HCT116 (cell line): Measurements from ENCODE around the gene KRTAP10-8. TPM values are rescaled to one million over a fixed set of nuclear protein-coding genes. Genes with fewer than 3 reads are reported as not detected.

ENCODE experiments used
- ATAC-seq: fragments of 200-7000 bp; cut with Tn5 transposase; 2 replicates; pipeline ENCODE4 v1.9.1; 2020; ENCODE audit warnings: mild to moderate bottlenecking, moderate library complexity
- BruUV-seq: library from RNA; stranded (reverse); fragments of 400-500 nt; replicated peaks from 2 replicates; lab custom pipeline; 2021; lab: Mats Ljungman, UMichigan
- CTCF ChIA-PET: fragments of 300-600 bp; sonication (Branson Sonifier 250); formaldehyde crosslinking; loops from one replicate; lab custom pipeline; 2021; ENCODE audit warnings: antibody characterized with exemption; lab: Charles Lee
- POLR2A ChIA-PET: fragments of 300-600, 350-600 bp; sonication (Branson Sonifier 250); formaldehyde crosslinking; loops from one replicate; lab custom pipeline; 2021; ENCODE audit warnings: antibody characterized with exemption; lab: Charles Lee
- RAD21 ChIA-PET, 2 experiments: fragments of 300-600 bp; sonication (Branson Sonifier 250); formaldehyde crosslinking; loops; one replicate each; lab custom pipeline; 2023; ENCODE audit warnings: low total read pairs in 2 of 2; ENCODE audit not compliant: uncharacterized antibody in 2 of 2, unreplicated experiment in 2 of 2, low non-redundant PET in 1 of 2; lab: Charles Lee
- DNase-seq: peaks from one replicate; pipeline ENCODE4 v3.0.0-alpha.2; 2010; ENCODE audit warnings: low read depth, low spot score
- H2AFZ ChIP-seq: fragments of 200-600 bp; shearing (Covaris generic), sonication (generic); 2 replicates; pipeline ENCODE4 v1.6.1; 2017; ENCODE audit warnings: low read depth, mixed run types, mixed read lengths, antibody characterized with exemption, low read length; ENCODE audit not compliant: poor library complexity, severe bottlenecking
- H3K27ac ChIP-seq: 2 replicates; pipeline ENCODE4 v1.5.1; 2012; ENCODE audit warnings: low read depth, low read length
- H3K27me3 ChIP-seq: fragments of 200-600 bp; sonication (generic); 2 replicates; pipeline ENCODE4 v1.6.1; 2016; ENCODE audit warnings: mixed run types, low read length, mixed read lengths; ENCODE audit not compliant: insufficient read depth
- H3K36me3 ChIP-seq, 2 experiments: fragments of 200-500 bp in 1 of 2; fragments of 200-600 bp in 1 of 2; sonication (Bioruptor generic) in 1 of 2; sonication (generic) in 1 of 2; 2 replicates each; pipeline versions ENCODE4 v1.5.1 to v1.6.1; 2014 to 2016; ENCODE audit warnings: low read length in 2 of 2, inconsistent platforms in 1 of 2, mixed read lengths in 1 of 2, mixed run types in 1 of 2; ENCODE audit not compliant: insufficient read depth in 2 of 2, control insufficient read depth in 1 of 2
- H3K4me1 ChIP-seq, 2 experiments: fragments of 200-600 bp in 1 of 2; sonication (generic) in 1 of 2; 2 replicates each; pipeline versions ENCODE4 v1.5.1 to v1.6.1; 2012 to 2017; ENCODE audit warnings: low read length in 2 of 2, inconsistent platforms in 1 of 2, mild to moderate bottlenecking in 1 of 2, mixed read lengths in 1 of 2, mixed run types in 1 of 2, moderate library complexity in 1 of 2; ENCODE audit not compliant: insufficient read depth in 2 of 2, control insufficient read depth in 1 of 2
- H3K4me2 ChIP-seq: fragments of 200-600 bp; sonication (generic); 2 replicates; pipeline ENCODE4 v1.6.1; 2017; ENCODE audit warnings: mixed run types, low read length, mixed read lengths
- H3K4me3 ChIP-seq, 2 experiments: fragments of 200-600 bp in 1 of 2; sonication (generic) in 1 of 2; replicated peaks in 1 of 2; 2 replicates each; pipeline ENCODE4 v1.5.1; 2011 to 2016; ENCODE audit warnings: low read length in 2 of 2, control low read depth in 1 of 2, low read depth in 1 of 2, mild to moderate bottlenecking in 1 of 2, mixed read lengths in 1 of 2, mixed run types in 1 of 2
- H3K79me2 ChIP-seq: fragments of 200-600 bp; sonication (generic); 2 replicates; pipeline ENCODE4 v1.6.1; 2017; ENCODE audit warnings: mild to moderate bottlenecking, mixed run types, low read length, moderate library complexity, mixed read lengths; ENCODE audit not compliant: insufficient read depth
- H3K9ac ChIP-seq: fragments of 200-600 bp; sonication (generic); 2 replicates; pipeline ENCODE4 v1.6.1; 2016; ENCODE audit warnings: low read length, mixed read lengths
- H3K9me2 ChIP-seq: fragments of 200-600 bp; sonication (generic), shearing (Covaris generic); 2 replicates; pipeline ENCODE4 v1.6.1; 2017; ENCODE audit warnings: mixed run types, mild to moderate bottlenecking, moderate library complexity; ENCODE audit not compliant: insufficient read depth
- H3K9me3 ChIP-seq, 2 experiments: fragments of 200-500 bp in 1 of 2; fragments of 200-600 bp in 1 of 2; sonication (Bioruptor generic) in 1 of 2; sonication (generic) in 1 of 2; 2 replicates each; pipeline ENCODE4 v1.6.1; 2014 to 2017; ENCODE audit warnings: low read length in 2 of 2, mixed read lengths in 2 of 2, inconsistent platforms in 1 of 2, low read depth in 1 of 2, mild to moderate bottlenecking in 1 of 2, mixed run types in 1 of 2, moderate library complexity in 1 of 2; ENCODE audit not compliant: control insufficient read depth in 1 of 2, insufficient read depth in 1 of 2
- H4K20me1 ChIP-seq: fragments of 200-600 bp; sonication (generic), shearing (Covaris generic); 2 replicates; pipeline ENCODE4 v1.6.1; 2017; ENCODE audit warnings: mixed run types, mild to moderate bottlenecking, moderate library complexity; ENCODE audit not compliant: insufficient read depth
- CBX3 ChIP-seq: IDR thresholded peaks from 2 replicates; pipeline ENCODE4 v1.6.1; 2012; ENCODE audit warnings: low read depth
- EZH2 ChIP-seq: fragments of 200-600 bp; sonication (generic); IDR thresholded peaks from 2 replicates; pipeline ENCODE4 v1.6.1; 2017; ENCODE audit warnings: antibody characterized with exemption, mixed run types
- ZFX ChIP-seq: fragments of 450-650 bp; IDR thresholded peaks from 2 replicates; pipeline ENCODE4 v1.6.1; 2017
- ZNF274 ChIP-seq: fragments of 200-500 bp; sonication (Bioruptor generic); IDR thresholded peaks from 2 replicates; pipeline ENCODE4 v1.6.1; 2014; ENCODE audit warnings: mild to moderate bottlenecking, low read depth, low read length, inconsistent platforms
- intact Hi-C: fragments of 100-400 bp; cut with micrococcal nuclease; formaldehyde crosslinking; loops from 2 replicates; pipeline ENCODE4 v1.10.0; 2022
- total RNA-seq: library from RNA; stranded (reverse); gene quantifications from one replicate; pipeline ENCODE4 v1.2.1, GENCODE V29; 2021; ENCODE audit not compliant: unreplicated experiment

Gene KRTAP10-8
- total RNA-seq, 1 experiment from 2014 or later = not detected

DNA sequence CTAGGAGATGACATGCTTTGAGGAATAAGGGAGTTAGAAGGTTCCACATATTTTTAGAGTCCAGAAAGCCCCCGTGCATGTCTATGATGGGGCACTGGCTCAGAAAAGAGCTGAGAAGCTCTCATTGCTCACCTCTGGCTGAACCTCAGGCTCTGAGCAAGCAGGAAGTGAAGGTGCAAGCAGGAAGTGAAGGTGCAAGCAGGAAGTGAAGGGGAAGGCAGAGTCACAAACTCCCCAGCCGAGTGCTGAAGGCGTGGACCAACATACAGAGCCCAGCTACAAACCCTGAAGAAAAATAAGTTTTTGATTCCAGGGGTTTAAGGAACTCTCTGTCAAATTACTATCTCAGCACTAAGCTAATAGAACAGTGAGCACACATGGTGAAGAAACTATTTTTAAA lies 7.0 kb downstream of the KRTAP10-8 start:
- ATAC-seq = no peak

GRCh38 chr21:44619886-44620285 lies 8.0 kb downstream of the KRTAP10-8 start:
- TF ChIP-seq ZFX = no peak
- no peak for TF ChIP-seq ZNF274
- TF ChIP-seq CBX3 = peak; percentile 28; the same call in 1 of the 2 replicates
- TF ChIP-seq, all 23 proteins: peak for 1
- intact Hi-C loops = no loop called here
- H3K9ac ChIP-seq = no peak overlapping the region
- BruUV-seq = no TSS peak
- no peak overlapping the region for H3K4me3 ChIP-seq
- no peak overlapping the region for H3K27ac ChIP-seq
- H3K4me1 ChIP-seq = no peaks in the 10 kb centered on the region
- no peaks in the 10 kb centered on the region for H3K79me2 ChIP-seq
- no peaks in the 10 kb centered on the region for H3K27me3 ChIP-seq
- no peaks in the 10 kb centered on the region for H4K20me1 ChIP-seq
- ChIA-PET POLR2A (no interaction called here), RAD21 (no interaction called here), CTCF (no interaction called here)
- H3K9me2 ChIP-seq = no peaks in the 10 kb centered on the region
- no peak overlapping the region for H3K4me2 ChIP-seq
- no peaks in the 10 kb centered on the region for H3K36me3 ChIP-seq
- no peak for ATAC-seq
- DNase-seq = no peak
- peaks cover 13 to 33% of the 10 kb centered on the region in 2 experiments for H3K9me3 ChIP-seq
- no peak overlapping the region for H2AFZ ChIP-seq

More for the DNA sequence above, 7.0 kb downstream of the KRTAP10-8 start:
- H3K9ac ChIP-seq = no peak overlapping the region
- CTCF ChIA-PET = no interaction called here
- H3K9me3 ChIP-seq = peaks cover 12 to 24% of the 10 kb centered on the region in 2 experiments
- H3K4me2 ChIP-seq = no peak overlapping the region
- no peak overlapping the region for H3K4me3 ChIP-seq
- H3K79me2 ChIP-seq = no peaks in the 10 kb centered on the region
- H3K9me2 ChIP-seq = no peaks in the 10 kb centered on the region
- BruUV-seq = no TSS peak
- DNase-seq = no peak
- POLR2A ChIA-PET = no interaction called here
- intact Hi-C loops = no loop called here
- no peaks in the 10 kb centered on the region for H4K20me1 ChIP-seq
- no peak overlapping the region for H2AFZ ChIP-seq
- H3K27me3 ChIP-seq = no peaks in the 10 kb centered on the region
- RAD21 ChIA-PET = no interaction called here
- no peak for TF ChIP-seq EZH2
- H3K27ac ChIP-seq = no peak overlapping the region
- H3K4me1 ChIP-seq = no peaks in the 10 kb centered on the region
- H3K36me3 ChIP-seq = no peaks in the 10 kb centered on the region
